ENCODE measurements around the gene PLCB3.

- TF ChIP-seq CTCF (IDR thresholded peaks at IDR 0.05) = no peak
- TF ChIP-seq POLR2A (IDR thresholded peaks at IDR 0.05) = no peak
Observed at GRCh38 chr11:64202992-64203391, 48.3 kb upstream of the PLCB3 start.

Measured in suprapubic skin (tissue), 3 donors.